Lower lobe of right lung (tissue), 2 donors: Measurements from ENCODE around the gene SNPH. TPM values are rescaled to one million over a fixed set of nuclear protein-coding genes. Genes with fewer than 3 reads are reported as not detected.

Source experiments
- ATAC-seq, 2 donors: fragments of 200-7000 bp; cut with Tn5 transposase; one replicate each; pipeline ENCODE4 v1.9.1; 2020 to 2022; ENCODE audit warnings: mild to moderate bottlenecking in 2 of 2, moderate library complexity in 2 of 2
- DNase-seq: peaks from one replicate; pipeline ENCODE4 v3.0.0-alpha.2; 2020
- H3K27ac ChIP-seq: fragments of 200-600 bp; one replicate; pipeline ENCODE4 v1.8.0; 2022
- H3K27me3 ChIP-seq: fragments of 200-600 bp; one replicate; pipeline ENCODE4 v1.8.0; 2022; ENCODE audit warnings: low read depth
- H3K36me3 ChIP-seq: fragments of 200-600 bp; one replicate; pipeline ENCODE4 v1.8.0; 2022; ENCODE audit warnings: mild to moderate bottlenecking
- H3K4me1 ChIP-seq: fragments of 200-600 bp; one replicate; pipeline ENCODE4 v1.8.0; 2022
- H3K4me3 ChIP-seq: fragments of 200-600 bp; one replicate; pipeline ENCODE4 v1.8.0; 2022; ENCODE audit warnings: mild to moderate bottlenecking
- H3K9me3 ChIP-seq: fragments of 200-600 bp; one replicate; pipeline ENCODE4 v1.8.0; 2022
- intact Hi-C: fragments of 100-400 bp; cut with DNase I; formaldehyde crosslinking; loops from one replicate; pipeline ENCODE4 v1.11.0; 2022
- total RNA-seq: library from RNA; stranded (reverse); fragmentation: NEBNext Ultra II Directional; extraction: Animal tissue kit (Norgen Biotek cat#: 25700); gene quantifications from one replicate; pipeline ENCODE4 v1.2.1, GENCODE V29; 2021
- TF ChIP-seq, protein P1 (sequence below): fragments of 200-600 bp; IDR thresholded peaks from one replicate; pipeline ENCODE4 v1.8.0; 2022; ENCODE audit warnings: antibody characterized with exemption, mild to moderate bottlenecking
- donor health status: DM: no; HTN: yes; CAD: no; lungs with severe emphysema.

SNPH gene
- total RNA-seq, 1 donor from 2014 or later: 3.8 TPM

DNA sequence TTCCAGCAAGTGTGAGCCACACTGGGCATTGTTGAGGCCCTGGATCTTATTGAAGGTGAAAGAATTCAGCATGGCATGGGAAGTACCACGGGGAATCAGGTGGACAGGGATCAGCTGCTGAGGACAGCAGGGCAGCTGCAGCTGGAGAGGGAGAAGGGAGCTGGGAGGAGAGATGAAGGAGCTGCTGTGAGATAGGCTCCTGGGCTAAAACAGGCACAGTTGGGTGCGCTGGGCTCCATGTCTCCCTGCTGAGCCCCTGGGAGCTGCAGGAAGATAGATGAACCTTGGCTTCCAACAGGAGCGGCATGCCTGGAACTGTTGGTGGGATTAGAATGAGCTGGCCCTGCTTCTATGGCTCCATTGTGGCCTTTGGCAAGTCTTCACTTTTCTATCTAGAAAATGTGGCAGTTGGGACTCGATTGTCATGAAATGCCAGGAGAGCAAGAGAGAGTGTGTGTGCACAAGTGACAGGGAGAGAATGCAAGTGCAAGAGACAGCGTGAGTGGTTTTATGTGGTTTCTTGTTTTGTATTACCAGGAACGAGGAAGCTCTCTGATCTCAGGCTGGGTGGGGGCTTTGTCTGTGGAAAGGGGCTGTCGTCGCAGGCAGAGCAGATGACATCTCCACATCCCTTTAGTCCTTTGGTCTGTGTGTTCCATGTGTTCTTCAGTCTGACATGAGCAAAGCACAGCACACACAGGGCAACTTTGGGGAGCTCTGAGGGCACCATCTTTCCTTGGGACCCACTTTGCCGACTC, 20.4 kb downstream of the SNPH start:
- TF ChIP-seq, protein P1, sequence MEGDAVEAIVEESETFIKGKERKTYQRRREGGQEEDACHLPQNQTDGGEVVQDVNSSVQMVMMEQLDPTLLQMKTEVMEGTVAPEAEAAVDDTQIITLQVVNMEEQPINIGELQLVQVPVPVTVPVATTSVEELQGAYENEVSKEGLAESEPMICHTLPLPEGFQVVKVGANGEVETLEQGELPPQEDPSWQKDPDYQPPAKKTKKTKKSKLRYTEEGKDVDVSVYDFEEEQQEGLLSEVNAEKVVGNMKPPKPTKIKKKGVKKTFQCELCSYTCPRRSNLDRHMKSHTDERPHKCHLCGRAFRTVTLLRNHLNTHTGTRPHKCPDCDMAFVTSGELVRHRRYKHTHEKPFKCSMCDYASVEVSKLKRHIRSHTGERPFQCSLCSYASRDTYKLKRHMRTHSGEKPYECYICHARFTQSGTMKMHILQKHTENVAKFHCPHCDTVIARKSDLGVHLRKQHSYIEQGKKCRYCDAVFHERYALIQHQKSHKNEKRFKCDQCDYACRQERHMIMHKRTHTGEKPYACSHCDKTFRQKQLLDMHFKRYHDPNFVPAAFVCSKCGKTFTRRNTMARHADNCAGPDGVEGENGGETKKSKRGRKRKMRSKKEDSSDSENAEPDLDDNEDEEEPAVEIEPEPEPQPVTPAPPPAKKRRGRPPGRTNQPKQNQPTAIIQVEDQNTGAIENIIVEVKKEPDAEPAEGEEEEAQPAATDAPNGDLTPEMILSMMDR: no peak
- H3K9me3 ChIP-seq: no peaks in the 10 kb centered on the region
- intact Hi-C loops: no loop called here
- no peak overlapping the region for H3K27ac ChIP-seq
- H3K4me1 ChIP-seq: no peaks in the 10 kb centered on the region
- no peak for ATAC-seq
- DNase-seq: no peak
- H3K36me3 ChIP-seq: no peaks in the 10 kb centered on the region
- H3K27me3 ChIP-seq: no peaks in the 10 kb centered on the region
- no peak overlapping the region for H3K4me3 ChIP-seq

DNA sequence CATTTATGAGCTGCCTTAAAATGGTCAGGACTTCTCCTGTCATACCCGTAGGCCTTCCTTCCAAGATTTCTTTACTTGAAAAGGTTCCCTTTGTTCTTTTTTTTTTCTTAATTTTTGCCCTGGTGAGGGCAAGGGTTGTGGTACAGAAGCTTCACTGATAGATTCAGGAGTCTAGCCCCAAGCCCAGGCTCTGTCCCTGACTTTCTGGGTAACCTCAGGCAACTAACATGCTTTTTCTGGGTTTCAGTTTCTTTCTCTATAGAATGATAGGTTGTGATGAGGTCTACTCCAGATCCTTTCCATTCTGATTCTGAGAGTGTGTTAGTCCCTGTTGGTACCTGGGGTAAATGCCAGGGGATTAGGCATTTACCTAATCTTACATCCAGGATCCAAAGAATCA, 21.2 kb downstream of the SNPH start:
- Histone ChIP-seq H3K4me1 (no peaks in the 10 kb centered on the region), H3K36me3 (no peaks in the 10 kb centered on the region), H3K4me3 (no peak overlapping the region), H3K9me3 (no peaks in the 10 kb centered on the region), H3K27me3 (no peaks in the 10 kb centered on the region), H3K27ac (no peak overlapping the region)
- TF ChIP-seq, protein P1: no peak
- ATAC-seq: no peak
- DNase-seq: no peak
- intact Hi-C loops: no loop called here

DNA sequence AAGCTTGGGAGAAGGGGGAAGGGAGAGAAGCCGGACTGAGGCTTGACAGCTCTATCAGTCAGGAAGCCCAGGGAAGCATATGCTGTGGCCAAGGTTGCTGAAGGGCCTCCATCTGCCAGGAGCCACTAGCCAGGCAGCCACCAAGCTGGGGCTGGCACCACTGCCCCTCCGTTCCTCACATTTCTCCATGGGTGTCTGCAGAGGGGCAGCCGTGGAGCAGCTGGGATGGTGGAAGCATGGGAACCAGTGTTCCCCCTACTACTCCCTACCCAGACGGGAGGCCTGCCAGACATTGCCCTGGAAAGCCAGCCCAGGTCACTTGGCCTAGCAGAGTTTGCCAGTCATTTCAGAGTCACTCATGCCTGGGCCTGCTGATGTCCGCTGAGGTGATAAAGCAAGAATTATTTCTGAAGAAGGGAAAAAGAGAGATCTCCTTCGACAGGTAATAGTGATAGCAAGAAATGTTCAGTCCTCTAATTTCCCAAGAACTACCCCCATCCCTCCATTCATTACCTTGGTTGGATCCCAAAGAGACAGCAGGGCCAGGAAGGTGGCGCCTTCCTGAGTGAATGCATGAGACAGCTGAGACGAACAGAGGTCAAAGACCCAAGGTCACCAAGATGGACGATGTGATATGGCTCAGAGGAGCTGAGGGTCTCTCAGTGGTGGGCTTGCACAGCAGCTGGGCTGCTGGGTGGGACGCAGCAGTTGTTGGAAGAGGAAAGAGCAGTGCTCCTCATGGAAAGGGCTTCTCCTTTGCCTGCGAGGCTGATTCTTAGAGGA, 21.9 kb downstream of the SNPH start:
- DNase-seq (no peak), ATAC-seq (no peak)
- H3K27ac ChIP-seq: no peak overlapping the region
- H3K4me1 ChIP-seq: no peaks in the 10 kb centered on the region
- H3K36me3 ChIP-seq: no peaks in the 10 kb centered on the region
- H3K4me3 ChIP-seq: no peak overlapping the region
- no peaks in the 10 kb centered on the region for H3K9me3 ChIP-seq
- H3K27me3 ChIP-seq: no peaks in the 10 kb centered on the region
- TF ChIP-seq, protein P1: no peak
- intact Hi-C loops: no loop called here

DNA sequence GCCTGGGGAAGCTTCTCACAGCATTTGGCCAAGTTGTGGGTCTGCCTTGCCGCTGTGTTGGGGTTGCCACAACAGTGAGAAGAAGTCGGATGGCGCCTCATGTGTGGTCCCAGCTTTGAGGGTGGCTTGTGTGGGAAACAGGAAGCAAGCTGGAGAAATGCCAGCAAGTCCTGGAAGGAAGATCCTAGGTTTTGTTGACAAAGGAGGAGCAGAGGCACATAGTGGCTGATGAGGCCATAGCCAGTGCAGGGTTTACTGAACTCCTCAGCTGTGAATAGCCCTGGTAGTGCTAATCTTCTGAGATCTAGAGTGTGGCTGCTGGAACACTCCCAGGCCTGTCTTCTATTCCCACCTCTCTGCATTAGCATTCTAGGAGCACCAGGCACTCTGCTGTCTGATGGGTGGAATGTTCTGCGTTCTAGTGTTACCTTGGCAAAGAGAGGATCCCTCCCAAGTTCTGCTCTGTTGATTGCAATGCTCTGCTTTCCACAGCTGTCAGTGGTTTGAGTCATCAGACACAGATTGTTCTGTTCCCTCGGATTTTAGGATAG, 25.2 kb downstream of the SNPH start:
- no peak for ATAC-seq
- no peak overlapping the region for H3K4me3 ChIP-seq
- DNase-seq: no peak
- H3K36me3 ChIP-seq: no peaks in the 10 kb centered on the region
- H3K27ac ChIP-seq: no peak overlapping the region
- intact Hi-C loops: no loop called here
- no peaks in the 10 kb centered on the region for H3K4me1 ChIP-seq
- H3K27me3 ChIP-seq: no peaks in the 10 kb centered on the region
- TF ChIP-seq, protein P1: no peak
- H3K9me3 ChIP-seq: no peaks in the 10 kb centered on the region

DNA sequence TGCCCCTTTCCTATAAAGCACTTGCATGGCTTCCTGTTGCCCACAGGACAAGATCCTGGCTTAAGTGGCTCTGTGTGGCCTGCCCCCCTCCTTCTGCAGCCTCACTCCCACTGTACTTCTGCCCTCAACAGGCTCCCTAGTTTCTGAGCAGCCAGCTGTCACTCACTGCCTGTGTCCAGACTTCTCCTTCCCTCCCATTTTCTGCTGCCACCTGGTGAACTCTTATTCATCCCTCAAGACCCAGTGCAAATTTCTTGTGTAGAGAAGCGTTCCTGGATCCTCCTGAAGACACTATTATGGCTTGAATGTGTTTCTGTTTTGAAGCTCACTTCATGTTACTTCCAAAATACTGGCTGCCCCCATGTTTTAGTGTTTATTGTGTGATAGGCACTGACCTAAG, 26.5 kb downstream of the SNPH start:
- no peak for DNase-seq
- no peaks in the 10 kb centered on the region for H3K27me3 ChIP-seq
- ATAC-seq: no peak
- no peaks in the 10 kb centered on the region for H3K9me3 ChIP-seq
- intact Hi-C loops: no loop called here
- no peak overlapping the region for H3K4me3 ChIP-seq
- no peaks in the 10 kb centered on the region for H3K36me3 ChIP-seq
- H3K27ac ChIP-seq: no peak overlapping the region
- TF ChIP-seq, protein P1: no peak
- H3K4me1 ChIP-seq: no peaks in the 10 kb centered on the region
